ENCODE data around the gene PEAK3.

PEAK3 gene

DNA sequence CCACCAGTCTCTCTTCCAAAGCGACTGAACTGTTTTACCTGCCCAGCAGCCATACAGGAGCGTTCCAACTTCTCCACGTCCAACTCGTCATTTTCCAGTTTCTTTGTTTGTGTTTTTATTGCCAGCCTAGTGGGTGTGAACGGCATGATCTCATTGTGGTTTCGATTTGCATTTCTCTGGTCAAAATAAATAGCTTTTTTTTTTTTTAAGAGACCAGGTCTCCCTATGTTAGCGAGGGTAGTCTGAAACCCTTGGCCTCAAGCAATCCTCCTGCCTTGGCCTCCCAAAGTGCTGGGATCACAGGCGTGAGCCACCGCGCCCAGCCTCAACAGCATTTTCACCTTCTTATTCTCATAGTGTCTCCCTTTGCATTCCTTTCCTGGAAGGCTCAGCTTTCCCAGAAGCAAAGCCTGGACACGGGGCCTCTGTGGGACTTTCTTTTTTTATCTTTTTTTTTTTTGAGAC is 21.6 kb downstream of the PEAK3 start:
- no peaks in the 10 kb centered on the region for H3K9me3 ChIP-seq (ENCODE audit: control insufficient read depth, low read depth, low read length)
- no peaks in the 10 kb centered on the region for H3K4me1 ChIP-seq (ENCODE audit: control insufficient read depth, low read depth, low read length)
- no peak overlapping the region for H3K4me3 ChIP-seq (ENCODE audit: low read length)
- H3K36me3 ChIP-seq (ENCODE audit: control insufficient read depth, low read depth, low read length): no peaks in the 10 kb centered on the region
- no peaks in the 10 kb centered on the region for H3K27me3 ChIP-seq (ENCODE audit: control insufficient read depth, insufficient read depth, low read length)
- no peak overlapping the region for H3K27ac ChIP-seq (ENCODE audit: low read length)
- no peak overlapping the region for H3K9ac ChIP-seq (ENCODE audit: low read length)

DNA sequence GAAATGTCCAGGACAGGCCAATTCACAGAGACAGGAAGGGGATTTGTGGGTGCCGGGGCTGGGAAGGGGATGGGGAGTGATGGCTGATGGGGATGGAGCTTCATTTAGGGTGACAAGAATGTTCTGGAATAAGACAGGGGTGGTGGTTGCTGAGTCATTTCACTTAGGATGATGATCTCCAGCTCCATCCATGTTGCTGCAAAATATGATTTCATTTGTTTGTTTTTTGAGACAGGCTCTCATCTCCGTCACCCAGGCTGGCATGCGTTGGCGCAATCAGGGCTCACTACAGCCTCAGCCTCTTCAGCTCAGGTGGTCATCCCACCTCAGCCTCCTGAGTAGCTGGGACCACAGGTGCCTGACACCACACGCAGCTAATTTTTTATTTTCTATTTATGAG is 22.6 kb downstream of the PEAK3 start:
- Histone ChIP-seq H3K36me3 (ENCODE audit: control insufficient read depth, low read depth, low read length) (no peaks in the 10 kb centered on the region), H3K27ac (ENCODE audit: low read length) (no peak overlapping the region), H3K27me3 (ENCODE audit: control insufficient read depth, insufficient read depth, low read length) (peaks cover under 1% of the 10 kb centered on the region), H3K4me3 (ENCODE audit: low read length) (no peak overlapping the region), H3K9ac (ENCODE audit: low read length) (no peak overlapping the region), H3K9me3 (ENCODE audit: control insufficient read depth, low read depth, low read length) (no peaks in the 10 kb centered on the region), H3K4me1 (ENCODE audit: control insufficient read depth, low read depth, low read length) (no peaks in the 10 kb centered on the region)

DNA sequence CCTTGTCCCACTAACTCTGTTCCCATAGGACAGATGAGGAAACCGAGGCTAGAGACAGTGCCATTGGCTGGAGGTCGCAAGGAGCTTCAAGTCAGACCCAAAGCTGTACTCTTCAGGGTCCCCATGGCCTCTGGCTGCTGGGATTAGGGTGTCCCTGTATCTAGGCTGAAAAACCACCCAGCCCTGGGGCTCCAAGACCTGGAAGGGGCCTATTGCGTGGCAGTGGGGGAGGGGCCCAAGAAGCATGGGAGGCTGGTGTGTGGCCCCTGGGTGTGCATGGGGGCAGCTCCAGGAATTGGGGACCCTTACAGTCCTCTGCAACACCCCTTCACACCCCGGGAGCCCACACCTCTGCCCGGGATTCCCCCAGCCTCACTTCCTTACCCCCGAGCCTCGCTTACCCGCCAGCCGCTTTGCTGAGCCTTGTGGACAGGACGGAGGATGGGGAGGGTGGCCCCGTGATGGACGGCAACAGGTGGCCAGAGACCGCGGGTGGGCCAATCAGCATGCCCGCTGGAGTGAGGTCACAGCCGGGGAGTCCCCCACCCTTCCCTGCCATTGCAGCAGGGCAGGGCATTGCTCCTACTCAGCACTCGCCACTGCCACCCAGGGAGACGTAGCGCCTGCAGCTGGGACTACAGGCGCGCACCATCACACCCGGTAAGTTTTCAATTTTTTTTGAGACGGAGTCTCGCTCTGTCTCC is 25.8 kb downstream of the PEAK3 start, which contains the start of gene JSRP1:
Gene JSRP1 (minus strand): TSS at position 436 of the 704 bp plus-strand sequence. CDS start 1,103 bp downstream, outside the sequence.
- H3K9me3 ChIP-seq (ENCODE audit: control insufficient read depth, low read depth, low read length): no peaks in the 10 kb centered on the region
- no peaks in the 10 kb centered on the region for H3K36me3 ChIP-seq (ENCODE audit: control insufficient read depth, low read depth, low read length)
- H3K4me1 ChIP-seq (ENCODE audit: control insufficient read depth, low read depth, low read length): no peaks in the 10 kb centered on the region
- no peak within 1 kb of the TSS for H3K27ac ChIP-seq (ENCODE audit: low read length)
- H3K27me3 ChIP-seq (ENCODE audit: control insufficient read depth, insufficient read depth, low read length): peaks cover 25% of the 10 kb centered on the region
- no peak within 1 kb of the TSS for H3K4me3 ChIP-seq (ENCODE audit: low read length)
- H3K9ac ChIP-seq (ENCODE audit: low read length): no peak within 1 kb of the TSS

DNA sequence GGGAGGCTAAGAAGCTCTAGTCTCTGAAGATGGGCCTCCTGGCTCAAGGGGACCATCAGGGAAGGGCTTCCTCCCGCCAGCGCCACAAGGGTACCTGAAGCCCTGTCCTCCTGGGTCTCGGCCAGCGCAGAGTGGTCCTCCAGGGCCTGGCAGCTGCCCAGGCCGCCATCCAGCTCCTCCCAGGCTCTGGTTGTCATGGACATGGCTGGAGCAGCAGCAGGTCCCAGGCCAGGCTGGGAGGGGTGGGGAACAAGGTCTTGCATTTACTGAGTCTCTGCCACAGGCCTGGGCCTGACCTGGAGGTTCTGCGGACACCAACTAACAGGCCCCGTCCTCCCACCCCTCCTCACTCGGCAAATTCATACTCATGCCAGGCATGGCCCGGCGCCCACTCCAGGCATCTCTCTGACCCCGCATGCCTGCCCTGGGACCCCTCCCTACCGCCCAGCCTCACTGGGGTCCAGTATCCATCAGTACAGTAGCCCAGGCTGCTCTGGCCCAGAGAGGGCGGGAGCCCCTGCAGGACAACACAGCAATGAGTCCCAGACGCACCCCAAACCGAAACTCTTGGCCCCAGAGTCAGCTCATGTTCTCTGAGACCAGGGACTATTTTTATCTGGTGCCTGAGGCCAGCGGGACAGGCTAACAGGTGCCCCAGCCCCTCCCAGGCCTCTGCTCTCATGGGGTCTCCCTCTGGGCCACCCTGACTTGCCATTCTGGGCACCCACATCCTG is 26.7 kb downstream of the PEAK3 start:
- Histone ChIP-seq H3K4me3 (ENCODE audit: low read length) (no peak overlapping the region), H3K9ac (ENCODE audit: low read length) (no peak overlapping the region), H3K9me3 (ENCODE audit: control insufficient read depth, low read depth, low read length) (no peaks in the 10 kb centered on the region), H3K27ac (ENCODE audit: low read length) (no peak overlapping the region), H3K27me3 (ENCODE audit: control insufficient read depth, insufficient read depth, low read length) (peaks cover 25% of the 10 kb centered on the region), H3K36me3 (ENCODE audit: control insufficient read depth, low read depth, low read length) (no peaks in the 10 kb centered on the region), H3K4me1 (ENCODE audit: control insufficient read depth, low read depth, low read length) (no peaks in the 10 kb centered on the region)

DNA sequence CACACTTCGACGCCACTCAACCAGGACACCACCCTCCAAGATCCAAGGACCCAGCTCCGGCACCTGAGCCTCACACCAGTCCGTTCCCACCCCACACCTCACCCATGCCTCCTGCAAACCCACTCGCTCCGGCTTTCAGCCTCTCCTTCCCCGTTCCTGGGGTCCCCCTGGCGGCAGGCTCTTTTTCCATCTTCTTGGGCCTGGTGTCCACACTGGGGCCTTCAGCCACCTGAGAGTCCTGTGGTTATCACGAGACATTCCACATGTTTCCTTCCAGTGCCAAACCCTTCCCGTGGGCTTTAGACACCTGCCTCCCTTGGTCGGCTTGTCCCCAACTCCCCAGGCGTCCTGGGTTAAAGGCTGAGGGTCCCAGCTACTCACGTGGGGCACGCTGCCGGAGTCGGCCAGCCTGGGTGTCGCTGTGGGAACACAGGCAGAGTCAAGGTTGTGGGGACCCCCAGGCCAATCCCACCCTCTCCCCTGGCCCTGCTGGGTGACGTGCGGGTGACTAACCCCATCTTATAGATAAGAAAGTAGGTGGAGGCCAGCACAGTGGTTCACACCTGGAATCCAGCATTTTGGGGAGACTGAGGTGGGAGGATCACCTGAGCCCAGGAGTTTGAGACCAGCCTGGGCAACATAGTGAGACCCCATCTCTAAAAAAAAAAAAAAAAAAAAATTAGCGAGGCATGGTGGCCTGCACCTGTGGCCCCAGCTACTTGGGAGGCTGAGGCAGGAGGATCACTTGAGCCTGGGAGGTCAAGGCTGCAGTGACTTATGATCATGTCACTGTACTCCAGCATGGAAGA is 27.7 kb downstream of the PEAK3 start:
- H3K27me3 ChIP-seq (ENCODE audit: control insufficient read depth, insufficient read depth, low read length): peaks cover 25% of the 10 kb centered on the region
- H3K4me3 ChIP-seq (ENCODE audit: low read length): peak overlapping the region; percentile 64
- H3K36me3 ChIP-seq (ENCODE audit: control insufficient read depth, low read depth, low read length): no peaks in the 10 kb centered on the region
- no peaks in the 10 kb centered on the region for H3K4me1 ChIP-seq (ENCODE audit: control insufficient read depth, low read depth, low read length)
- H3K9ac ChIP-seq (ENCODE audit: low read length): no peak overlapping the region
- no peaks in the 10 kb centered on the region for H3K9me3 ChIP-seq (ENCODE audit: control insufficient read depth, low read depth, low read length)
- no peak overlapping the region for H3K27ac ChIP-seq (ENCODE audit: low read length)

DNA sequence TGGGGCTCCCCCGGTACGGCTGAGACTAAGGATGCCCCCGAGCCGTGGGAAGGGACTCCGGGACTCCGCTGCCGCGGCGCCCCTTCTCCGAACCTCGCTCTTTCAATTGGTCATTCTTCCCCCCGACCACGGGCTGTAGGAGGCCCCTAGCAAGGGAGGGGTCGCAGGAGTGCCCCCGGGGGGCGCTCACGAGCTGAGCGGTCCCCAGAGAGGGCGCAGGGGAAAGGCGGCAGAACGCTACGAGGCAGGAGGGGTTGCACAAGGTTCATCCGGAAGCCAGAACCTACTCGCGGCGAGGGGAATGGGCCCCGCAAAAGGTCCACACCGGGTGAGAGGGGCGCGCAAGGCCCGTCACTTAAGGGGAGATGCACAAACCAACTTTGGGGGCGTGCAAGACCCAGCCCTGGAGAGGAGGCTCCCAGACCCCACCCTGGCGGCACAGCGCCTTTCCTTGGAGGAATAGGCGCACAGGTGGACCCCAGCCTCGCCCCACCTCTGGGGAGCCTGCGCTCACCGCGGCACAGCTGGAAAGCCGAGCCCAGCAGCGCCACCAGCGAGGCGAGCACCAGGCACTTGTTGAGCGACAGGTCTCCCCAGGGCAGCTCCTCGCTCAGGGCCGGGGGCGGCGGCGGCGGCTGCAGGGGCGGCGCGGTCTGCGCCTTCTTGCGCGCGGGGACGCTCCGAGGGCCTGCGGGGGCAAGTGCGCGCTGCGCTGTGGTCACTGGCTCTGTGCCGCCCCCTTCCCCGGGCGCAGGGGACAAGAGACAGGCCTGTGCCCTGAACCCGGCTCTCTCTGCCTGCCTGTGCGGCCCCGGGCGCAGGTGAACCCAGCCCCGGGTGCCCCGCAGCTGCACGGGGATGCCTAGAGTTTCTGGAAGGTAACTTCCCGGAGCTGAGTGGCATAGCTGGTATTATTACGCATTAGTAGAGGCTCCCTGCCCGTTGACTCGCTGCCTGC is 28.6 kb downstream of the PEAK3 start:
- H3K4me3 ChIP-seq (ENCODE audit: low read length): peak overlapping the region; percentile 64
- peaks cover 25% of the 10 kb centered on the region for H3K27me3 ChIP-seq (ENCODE audit: control insufficient read depth, insufficient read depth, low read length)
- no peak overlapping the region for H3K9ac ChIP-seq (ENCODE audit: low read length)
- H3K9me3 ChIP-seq (ENCODE audit: control insufficient read depth, low read depth, low read length): no peaks in the 10 kb centered on the region
- no peaks in the 10 kb centered on the region for H3K36me3 ChIP-seq (ENCODE audit: control insufficient read depth, low read depth, low read length)
- H3K4me1 ChIP-seq (ENCODE audit: control insufficient read depth, low read depth, low read length): no peaks in the 10 kb centered on the region
- H3K27ac ChIP-seq (ENCODE audit: low read length): no peak overlapping the region

DNA sequence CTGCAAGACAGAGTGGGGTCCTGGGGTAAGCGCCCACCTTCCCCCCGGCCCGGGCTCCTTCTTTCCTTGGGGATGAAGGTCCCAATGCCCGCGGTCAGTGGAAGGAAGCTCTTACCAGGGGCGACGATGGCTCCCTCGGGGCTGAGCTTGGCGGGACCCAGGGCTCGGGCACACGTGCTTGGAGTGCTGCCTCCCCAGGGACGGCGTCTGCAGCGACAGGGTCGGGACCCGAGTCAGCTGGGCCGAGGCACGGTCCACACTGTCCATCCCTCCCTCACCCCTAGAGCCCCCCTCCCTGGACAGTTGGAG is 29.2 kb downstream of the PEAK3 start:
- Histone ChIP-seq H3K27me3 (ENCODE audit: control insufficient read depth, insufficient read depth, low read length) (peaks cover 25% of the 10 kb centered on the region), H3K9me3 (ENCODE audit: control insufficient read depth, low read depth, low read length) (no peaks in the 10 kb centered on the region), H3K36me3 (ENCODE audit: control insufficient read depth, low read depth, low read length) (no peaks in the 10 kb centered on the region), H3K4me1 (ENCODE audit: control insufficient read depth, low read depth, low read length) (no peaks in the 10 kb centered on the region), H3K9ac (ENCODE audit: low read length) (no peak overlapping the region), H3K4me3 (ENCODE audit: low read length) (peak overlapping the region; percentile 64), H3K27ac (ENCODE audit: low read length) (no peak overlapping the region)

DNA sequence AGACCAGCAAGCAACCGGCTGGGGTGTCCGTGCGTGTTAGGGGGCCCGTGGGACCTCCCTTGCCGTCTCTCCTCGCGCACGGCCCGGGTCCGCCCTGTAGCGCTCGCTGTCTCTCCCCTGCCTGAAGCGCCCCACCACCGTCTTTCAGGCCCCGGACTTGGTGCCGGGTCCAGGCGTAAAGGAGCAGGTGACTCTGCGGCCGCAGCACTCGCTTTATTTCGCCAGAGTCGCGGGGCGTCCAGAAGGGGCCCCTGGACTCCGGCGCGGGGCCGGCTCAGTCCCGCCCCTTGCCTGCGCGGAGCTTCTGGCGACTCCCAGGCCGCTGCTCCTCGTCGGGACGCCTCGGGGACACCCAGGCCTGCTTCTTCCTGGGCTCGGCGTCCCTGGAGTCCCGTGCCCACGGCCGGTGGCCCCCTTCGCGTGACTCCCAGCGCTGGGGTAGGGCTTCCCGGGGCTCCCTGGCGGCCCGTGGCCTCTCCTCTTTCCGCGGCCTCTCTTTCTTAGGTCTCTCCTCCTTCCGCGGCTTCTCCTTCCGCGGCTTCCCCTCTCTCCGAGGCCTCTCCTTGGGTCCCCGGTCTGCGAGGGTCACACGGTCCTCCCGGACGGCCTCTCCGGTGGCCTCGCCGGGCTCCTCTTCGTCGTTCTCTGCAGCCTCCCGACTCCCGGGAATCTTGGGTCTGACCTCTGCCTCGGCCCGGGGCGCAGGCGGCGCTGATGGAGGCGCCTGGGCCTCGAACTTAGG is 29.7 kb downstream of the PEAK3 start:
- H3K36me3 ChIP-seq (ENCODE audit: control insufficient read depth, low read depth, low read length): peaks cover 2% of the 10 kb centered on the region

DNA sequence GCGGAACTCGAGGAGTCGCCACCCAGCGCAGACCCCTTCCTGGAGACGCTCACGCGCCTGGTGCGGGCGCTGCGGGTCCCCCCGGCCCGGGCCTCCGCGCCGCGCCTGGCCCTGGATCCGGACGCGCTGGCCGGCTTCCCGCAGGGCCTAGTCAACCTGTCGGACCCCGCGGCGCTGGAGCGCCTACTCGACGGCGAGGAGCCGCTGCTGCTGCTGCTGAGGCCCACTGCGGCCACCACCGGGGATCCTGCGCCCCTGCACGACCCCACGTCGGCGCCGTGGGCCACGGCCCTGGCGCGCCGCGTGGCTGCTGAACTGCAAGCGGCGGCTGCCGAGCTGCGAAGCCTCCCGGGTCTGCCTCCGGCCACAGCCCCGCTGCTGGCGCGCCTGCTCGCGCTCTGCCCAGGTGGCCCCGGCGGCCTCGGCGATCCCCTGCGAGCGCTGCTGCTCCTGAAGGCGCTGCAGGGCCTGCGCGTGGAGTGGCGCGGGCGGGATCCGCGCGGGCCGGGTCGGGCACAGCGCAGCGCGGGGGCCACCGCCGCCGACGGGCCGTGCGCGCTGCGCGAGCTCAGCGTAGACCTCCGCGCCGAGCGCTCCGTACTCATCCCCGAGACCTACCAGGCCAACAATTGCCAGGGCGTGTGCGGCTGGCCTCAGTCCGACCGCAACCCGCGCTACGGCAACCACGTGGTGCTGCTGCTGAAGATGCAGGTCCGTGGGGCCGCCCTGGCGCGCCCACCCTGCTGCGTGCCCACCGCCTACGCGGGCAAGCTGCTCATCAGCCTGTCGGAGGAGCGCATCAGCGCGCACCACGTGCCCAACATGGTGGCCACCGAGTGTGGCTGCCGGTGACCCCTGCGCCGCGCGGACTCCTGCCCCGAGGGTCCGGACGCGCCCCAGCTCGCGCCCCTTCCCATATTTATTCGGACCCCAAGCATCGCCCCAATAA is 30.6 kb downstream of the PEAK3 start:
- Histone ChIP-seq H3K4me1 (ENCODE audit: control insufficient read depth, low read depth, low read length) (no peaks in the 10 kb centered on the region), H3K27ac (ENCODE audit: low read length) (no peak overlapping the region), H3K36me3 (ENCODE audit: control insufficient read depth, low read depth, low read length) (peaks cover 10% of the 10 kb centered on the region), H3K27me3 (ENCODE audit: control insufficient read depth, insufficient read depth, low read length) (peaks cover 25% of the 10 kb centered on the region), H3K9me3 (ENCODE audit: control insufficient read depth, low read depth, low read length) (no peaks in the 10 kb centered on the region), H3K9ac (ENCODE audit: low read length) (no peak overlapping the region), H3K4me3 (ENCODE audit: low read length) (no peak overlapping the region)

More for the DNA sequence above, 29.7 kb downstream of the PEAK3 start:
- Histone ChIP-seq H3K27ac (ENCODE audit: low read length) (no peak overlapping the region), H3K9me3 (ENCODE audit: control insufficient read depth, low read depth, low read length) (no peaks in the 10 kb centered on the region), H3K9ac (ENCODE audit: low read length) (no peak overlapping the region), H3K4me1 (ENCODE audit: control insufficient read depth, low read depth, low read length) (no peaks in the 10 kb centered on the region), H3K4me3 (ENCODE audit: low read length) (no peak overlapping the region), H3K27me3 (ENCODE audit: control insufficient read depth, insufficient read depth, low read length) (peaks cover 25% of the 10 kb centered on the region)

DNA sequence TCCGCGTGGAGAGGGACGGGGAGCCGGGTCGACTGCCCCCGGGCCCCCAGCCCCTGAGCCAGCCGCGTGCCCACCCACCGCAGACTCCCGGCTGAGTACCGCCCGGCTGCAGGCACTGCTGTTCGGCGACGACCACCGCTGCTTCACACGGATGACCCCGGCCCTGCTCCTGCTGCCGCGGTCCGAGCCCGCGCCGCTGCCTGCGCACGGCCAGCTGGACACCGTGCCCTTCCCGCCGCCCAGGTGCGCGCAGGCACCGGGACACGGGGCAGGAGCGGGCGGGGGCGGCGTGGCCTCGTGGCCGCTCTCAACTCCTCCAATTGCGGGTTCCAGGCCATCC is 31.2 kb downstream of the PEAK3 start:
- Histone ChIP-seq H3K4me3 (ENCODE audit: low read length) (no peak overlapping the region), H3K27me3 (ENCODE audit: control insufficient read depth, insufficient read depth, low read length) (peaks cover 25% of the 10 kb centered on the region), H3K9me3 (ENCODE audit: control insufficient read depth, low read depth, low read length) (no peaks in the 10 kb centered on the region), H3K4me1 (ENCODE audit: control insufficient read depth, low read depth, low read length) (no peaks in the 10 kb centered on the region), H3K36me3 (ENCODE audit: control insufficient read depth, low read depth, low read length) (peaks cover 17% of the 10 kb centered on the region), H3K27ac (ENCODE audit: low read length) (no peak overlapping the region), H3K9ac (ENCODE audit: low read length) (no peak overlapping the region)

All from iPS-18a (cell line).